T-helper 2 cell treated with Interferon-gamma antibody and Interleukin-4, amounts not matched to agents 100 ng/mL and 5 ng/mL, for 36 hours (primary cell): Measurements from ENCODE around the gene NATD1. TPM values are rescaled to one million over a fixed set of nuclear protein-coding genes. Genes with fewer than 3 reads are reported as not detected.

ENCODE experiments used
- intact Hi-C: fragments of 100-400 bp; cut with micrococcal nuclease; formaldehyde crosslinking; loops from one replicate; pipeline ENCODE4 v1.15.1; 2023
- total RNA-seq: library from RNA; stranded (reverse); gene quantifications from 2 replicates; pipeline ENCODE4 v1.2.3, GENCODE V29; 2022

The NATD1 gene
- total RNA-seq, 1 donor from 2014 or later, result 1.0 TPM

DNA sequence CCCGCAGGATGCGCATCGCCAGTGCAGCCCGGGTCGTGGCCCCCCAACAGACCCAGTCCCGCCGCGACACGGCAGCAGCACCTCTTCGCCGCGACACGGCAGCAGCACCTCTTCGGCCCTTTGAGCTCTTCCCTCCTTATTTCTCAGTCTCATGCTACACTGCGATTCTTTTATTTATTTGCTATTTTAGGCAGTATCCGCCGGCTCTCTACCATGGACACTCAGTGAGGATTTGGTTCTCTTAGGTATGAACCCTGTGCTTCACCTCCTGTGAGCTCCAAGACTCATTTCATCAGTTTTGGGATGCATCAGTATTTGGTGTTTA is 23.0 kb upstream of the NATD1 start:
- intact Hi-C loops, result loop anchor here (1.0 kb wide), 1 partner anchor 8 kb away; the partner anchor contains the start of gene MAP2K3

DNA sequence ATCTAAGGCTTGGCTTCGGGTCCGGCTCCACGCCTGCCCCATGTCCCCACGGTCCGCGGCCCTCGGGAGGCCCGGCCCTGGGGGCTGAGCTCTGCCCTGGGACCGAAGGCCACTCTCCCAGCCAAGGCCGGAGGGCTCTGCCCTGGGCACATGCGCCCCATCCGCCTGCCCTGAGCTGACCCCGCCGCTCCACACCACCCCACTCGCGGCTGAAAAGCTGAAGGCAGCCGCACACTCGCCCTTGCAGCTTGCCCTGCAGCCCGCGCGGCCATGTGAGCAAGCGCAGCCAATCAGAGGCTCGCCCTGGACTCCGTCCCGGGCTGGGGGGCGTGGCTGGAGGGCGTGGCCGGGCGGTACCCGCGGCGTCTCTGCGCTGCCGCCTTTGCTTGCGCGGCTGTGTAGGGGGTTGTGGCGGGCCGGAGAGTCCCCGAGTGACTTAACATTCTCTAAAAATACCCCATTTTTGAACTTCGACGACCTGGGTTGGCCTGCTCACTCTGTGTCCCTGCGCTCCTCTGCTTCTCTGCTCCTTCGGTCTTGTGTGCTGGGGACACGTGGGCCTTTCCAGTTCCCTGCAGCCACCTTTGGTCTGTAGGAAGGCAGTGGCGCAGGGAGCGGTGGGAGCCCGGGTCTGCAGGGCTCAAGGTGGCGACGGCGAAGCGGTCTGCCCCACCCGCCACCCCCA is 22.5 kb upstream of the NATD1 start:
- intact Hi-C loops, result loop anchor here (1.0 to 2.0 kb wide), 2 partner anchors 9 to 23 kb away; partner anchors contain the start of genes MAP2K3 and NATD1

DNA sequence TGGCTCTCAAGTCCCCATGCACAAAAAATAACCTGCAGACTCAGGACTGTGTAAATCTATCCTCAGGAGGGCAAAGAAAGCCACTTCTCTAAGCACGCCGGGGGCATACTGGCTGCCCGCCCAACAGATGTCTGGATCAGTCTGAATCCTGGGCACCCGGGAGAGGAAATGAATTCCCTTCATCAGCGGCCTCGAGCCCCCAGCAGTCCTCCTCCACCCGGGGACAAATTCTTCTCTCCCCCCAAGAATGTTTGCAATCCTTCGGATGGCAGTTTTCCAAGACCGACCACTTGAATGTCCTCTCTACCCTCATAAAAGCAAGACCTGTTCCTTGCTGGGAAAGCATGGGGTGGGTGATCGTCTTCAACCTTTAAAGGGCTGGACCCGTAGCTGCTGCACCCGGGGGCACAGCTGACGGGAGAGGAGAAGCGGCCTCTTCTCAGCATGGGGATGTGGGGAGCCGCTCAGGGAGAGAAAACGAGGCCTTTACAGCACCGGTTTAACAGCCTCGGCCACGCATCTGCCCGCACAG is 21.9 kb upstream of the NATD1 start:
- intact Hi-C loops, result loop anchor here (2.0 kb wide), 1 partner anchor 22 kb away; the partner anchor contains the start of gene NATD1

DNA sequence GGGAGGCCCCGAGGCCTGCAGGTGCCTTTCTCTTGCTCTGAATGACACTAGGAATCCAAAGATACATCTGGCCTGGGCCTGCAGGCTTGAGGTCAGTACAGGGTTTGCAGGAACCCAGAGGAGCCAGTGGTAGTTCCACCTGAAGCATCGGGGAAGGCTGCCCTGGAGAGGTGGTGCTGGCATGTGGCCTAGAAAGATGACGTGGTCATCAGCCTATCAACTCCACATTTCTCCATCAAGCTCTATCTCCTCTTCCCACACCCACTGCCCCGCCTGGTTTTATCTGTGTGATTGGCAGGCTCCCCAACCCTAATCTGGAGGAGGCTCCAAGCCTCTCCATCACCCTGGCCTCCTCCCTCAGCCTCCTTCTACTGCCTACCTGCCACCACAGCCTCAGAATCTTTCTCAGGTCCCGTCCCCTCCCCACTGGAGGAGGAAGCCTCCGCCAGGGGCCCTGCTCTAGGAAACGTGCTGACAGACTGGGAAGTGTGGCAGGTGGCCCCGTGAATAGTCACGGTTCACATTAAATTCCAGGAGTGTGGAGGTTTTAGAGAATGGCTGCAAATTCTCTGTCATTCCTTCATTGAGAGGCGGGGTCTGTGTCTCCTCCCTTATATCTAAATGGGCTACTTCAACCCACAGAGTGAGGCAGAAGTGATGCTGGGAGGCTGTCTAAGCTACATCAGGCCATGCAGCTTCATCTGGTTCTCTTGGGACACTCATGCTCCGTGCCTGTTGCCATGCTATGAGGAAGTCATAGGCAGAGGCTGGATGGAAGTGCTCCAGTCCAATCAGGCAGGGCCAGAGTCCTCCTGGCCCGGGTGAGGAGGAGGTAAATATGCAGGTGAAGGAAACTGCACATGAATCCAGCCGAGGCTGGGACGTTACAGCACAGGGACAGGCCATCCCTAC is 19.9 kb upstream of the NATD1 start:
- intact Hi-C loops, result no loop called here

GRCh38 chr17:21272250-21272649 is 19.0 kb upstream of the NATD1 start:
- intact Hi-C loops, result no loop called here

GRCh38 chr17:21271454-21272183 is 18.4 kb upstream of the NATD1 start:
- intact Hi-C loops, result no loop called here

DNA sequence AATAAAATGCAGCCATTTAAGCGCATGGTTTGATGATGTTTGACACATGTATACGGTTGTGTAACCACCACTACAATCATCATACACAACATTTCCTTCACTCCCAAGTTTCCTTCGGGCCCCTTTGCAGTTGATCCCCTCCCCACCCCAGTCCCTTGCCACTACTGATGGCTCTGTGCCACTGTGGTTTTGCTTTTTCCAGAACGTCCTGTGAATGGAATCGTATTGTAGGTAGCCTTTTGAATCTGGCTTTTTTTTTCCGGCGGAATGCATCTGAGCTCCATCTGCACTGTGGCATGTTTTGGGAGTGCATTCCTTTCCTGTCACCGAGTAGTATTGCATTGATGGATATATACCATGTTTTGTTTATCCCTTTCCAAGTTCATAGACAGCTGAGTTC is 16.2 kb upstream of the NATD1 start:
- intact Hi-C loops, result no loop called here

- intact Hi-C loops, result no loop called here
These were observed 15.5 kb upstream of the NATD1 start for GRCh38 chr17:21268596-21269188.

GRCh38 chr17:21263376-21263775 is 10.2 kb upstream of the NATD1 start:
- intact Hi-C loops, result no loop called here

GRCh38 chr17:21262259-21262993 is 9.2 kb upstream of the NATD1 start:
- intact Hi-C loops, result no loop called here

- intact Hi-C loops, result no loop called here
These were observed 5.4 kb upstream of the NATD1 start for GRCh38 chr17:21258593-21258992.

DNA sequence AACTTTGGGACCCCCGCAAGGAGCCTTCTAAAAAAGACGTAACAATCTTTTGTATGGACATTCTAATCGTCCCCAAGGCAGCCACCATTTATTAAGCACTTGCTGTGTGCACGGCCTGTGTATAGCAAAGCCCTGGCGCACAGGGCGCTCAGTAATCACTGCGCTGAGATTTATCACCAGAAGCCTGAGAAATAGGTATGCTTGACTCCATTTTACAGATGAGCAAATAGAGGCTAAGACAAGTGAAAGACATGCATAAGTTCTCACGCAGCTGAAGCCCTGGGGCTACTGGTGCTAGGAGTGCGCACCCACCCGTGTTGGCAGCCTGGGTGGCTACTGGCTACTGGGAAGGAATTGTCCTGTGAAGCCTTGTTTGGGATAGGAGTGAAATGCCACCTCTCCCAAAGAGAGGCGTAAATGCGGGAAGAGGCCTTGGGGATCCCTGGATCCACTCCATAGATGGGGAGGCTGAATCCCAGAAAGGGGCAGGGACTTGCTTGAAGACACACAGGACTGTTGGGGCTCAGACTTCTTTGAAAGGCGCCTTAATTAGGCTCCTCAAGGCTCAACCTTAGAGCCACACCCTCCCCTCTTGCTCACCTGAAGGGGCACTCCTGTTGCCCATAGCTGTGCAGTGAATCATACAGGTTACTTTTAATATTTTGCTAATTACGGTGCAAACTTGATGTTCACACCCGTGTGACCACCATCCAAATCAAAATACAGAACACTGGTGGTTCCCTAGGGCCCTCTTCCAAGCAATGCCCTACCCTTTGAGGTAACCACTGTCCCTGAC is 634 bp upstream of the NATD1 start:
- intact Hi-C loops, result loop anchor here (1.0 to 2.0 kb wide), 4 partner anchors 21 to 211 kb away; partner anchors contain the start of genes MAP2K3, TMEM11 and USP22

DNA sequence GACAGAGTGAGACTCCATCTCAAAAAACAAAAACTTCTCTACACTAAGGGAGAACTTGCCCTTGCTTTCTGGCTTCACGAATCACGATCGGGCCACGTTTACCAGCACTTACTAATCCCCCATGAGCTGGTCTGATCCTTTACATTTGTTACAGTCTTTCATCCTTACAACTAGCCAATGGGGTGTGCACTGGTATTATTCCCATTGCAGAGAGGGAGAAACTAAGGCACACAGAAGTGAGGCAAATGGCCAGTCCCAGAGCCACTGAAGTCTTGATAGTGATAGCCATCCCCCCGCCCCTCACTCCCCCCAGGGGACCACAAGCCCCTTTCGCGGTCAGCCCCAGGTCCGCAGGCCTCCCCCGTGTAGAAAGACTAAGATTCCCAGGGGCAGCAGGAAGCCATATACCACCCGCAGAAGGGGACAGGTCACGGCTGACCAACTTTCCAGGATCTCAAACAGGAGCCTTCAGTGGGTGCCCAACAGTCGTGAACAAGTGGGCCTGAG is 868 bp downstream of the NATD1 start:
- intact Hi-C loops, result loop anchor here (2.0 kb wide), 1 partner anchor 22 kb away; no protein-coding TSS in a partner anchor

DNA sequence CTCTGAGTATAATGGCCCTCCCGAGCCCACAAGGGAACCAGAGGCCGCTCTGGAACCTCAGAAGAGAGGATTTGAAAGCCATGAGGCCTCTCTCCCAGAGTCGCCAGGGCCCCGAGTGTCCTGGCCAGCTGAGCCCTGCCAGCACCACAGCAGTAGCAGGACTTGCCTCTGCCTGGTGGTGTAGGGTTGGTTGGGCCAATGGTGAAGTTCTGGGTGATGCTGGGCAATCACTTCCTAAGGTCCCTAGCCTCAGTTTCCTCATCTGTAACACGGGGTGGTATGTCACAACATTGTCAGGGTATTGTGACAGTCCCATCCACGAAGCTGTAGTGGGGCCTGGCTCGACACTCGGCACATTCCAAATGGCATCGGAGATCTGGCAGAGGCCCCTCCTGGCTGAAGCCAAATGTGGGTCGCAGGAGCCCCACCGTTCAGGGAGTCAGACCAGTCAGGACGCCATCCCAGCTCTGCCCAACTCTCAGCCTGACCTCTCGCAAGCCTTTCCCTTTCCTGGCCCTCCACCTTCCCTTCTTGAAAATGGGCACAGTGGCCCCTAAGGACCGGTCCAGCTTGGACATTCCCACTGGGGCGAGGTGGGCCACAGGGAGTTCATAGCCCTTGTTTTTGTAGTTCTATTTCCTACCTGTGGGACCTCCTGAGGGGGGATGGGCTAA is 1.7 kb downstream of the NATD1 start:
- intact Hi-C loops, result loop anchor here (2.0 kb wide), 1 partner anchor 23 kb away; no protein-coding TSS in a partner anchor

GRCh38 chr17:21250854-21251253 is 2.4 kb downstream of the NATD1 start:
- intact Hi-C loops, result no loop called here

DNA sequence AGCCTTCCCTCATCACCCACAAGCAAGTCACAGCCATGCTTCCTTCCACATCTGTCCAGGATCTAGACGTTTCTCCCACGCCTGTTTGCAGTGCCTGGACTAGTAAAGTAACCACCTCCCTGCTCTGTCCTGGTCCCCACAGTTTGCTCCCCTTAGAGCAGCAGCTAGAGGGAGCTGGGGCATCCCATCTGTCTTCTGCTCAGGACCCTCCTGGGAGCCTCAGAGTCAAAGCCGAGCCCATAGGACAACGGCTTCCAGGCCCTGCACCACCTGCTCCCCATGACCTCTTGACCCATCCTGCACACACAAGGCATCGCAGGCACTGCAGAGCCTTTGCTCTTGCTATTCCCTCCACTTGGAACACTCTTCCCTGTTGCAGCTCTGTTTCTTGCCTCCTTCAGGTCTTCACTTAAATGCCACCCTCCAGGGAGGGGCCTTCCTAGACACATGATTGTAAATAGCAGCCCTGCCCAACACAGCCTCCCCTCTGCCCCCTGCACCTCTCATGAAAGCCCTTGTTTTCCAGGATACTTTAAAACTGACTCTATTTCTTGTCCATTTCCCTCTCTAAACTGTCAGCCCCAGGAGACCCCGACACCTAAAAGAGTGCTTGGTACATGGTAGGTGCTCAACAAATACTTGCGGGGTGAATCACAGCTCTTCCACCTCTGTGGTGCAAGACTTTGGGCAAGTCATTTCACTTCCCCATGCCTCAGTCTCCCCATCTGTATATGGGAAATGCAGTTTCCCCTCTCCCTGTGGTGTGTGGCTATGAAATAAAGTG is 3.1 kb downstream of the NATD1 start:
- intact Hi-C loops, result no loop called here

GRCh38 chr17:21249086-21249795 is 4.0 kb downstream of the NATD1 start:
- intact Hi-C loops, result no loop called here
